ENCODE results near the gene SEL1L3.

The SEL1L3 gene

DNA sequence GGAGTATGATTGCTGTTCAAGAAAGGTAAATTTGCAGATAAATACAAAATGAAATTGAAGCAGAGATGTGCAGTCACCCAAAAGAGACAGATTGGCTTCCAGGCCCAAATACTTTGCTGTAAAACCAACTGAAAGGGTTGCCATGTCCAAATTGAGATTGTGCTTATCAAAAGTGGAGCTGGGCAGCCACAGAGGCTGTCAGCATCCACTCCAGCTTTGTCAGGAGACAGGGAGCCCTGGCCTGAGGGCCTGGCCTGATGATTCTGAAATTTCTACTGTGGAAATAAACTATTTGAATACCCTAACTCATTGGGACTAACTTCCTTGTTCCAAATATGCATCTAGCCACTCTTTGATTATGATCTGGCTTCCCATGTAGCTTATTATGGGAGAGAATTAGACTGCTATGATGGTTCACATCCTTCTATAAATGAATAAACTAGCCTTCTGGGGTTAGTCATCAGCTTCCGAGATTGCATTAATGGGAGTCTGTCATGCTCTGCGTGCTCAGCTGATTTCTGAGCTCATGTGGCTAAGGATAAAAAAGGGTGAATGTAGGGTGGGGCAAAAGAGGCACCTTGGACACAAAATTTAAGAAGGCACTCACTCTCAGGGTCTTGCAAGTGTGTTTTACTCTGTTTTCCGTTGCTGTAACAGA, 158.9 kb downstream of the SEL1L3 start:
- H3K4me3 ChIP-seq (replicated peaks; ENCODE audit: low read depth, low read length) = no peak overlapping the region
- DNase-seq (ENCODE audit: extremely low read depth, low read depth) = no peak
- TF ChIP-seq, protein P1, sequence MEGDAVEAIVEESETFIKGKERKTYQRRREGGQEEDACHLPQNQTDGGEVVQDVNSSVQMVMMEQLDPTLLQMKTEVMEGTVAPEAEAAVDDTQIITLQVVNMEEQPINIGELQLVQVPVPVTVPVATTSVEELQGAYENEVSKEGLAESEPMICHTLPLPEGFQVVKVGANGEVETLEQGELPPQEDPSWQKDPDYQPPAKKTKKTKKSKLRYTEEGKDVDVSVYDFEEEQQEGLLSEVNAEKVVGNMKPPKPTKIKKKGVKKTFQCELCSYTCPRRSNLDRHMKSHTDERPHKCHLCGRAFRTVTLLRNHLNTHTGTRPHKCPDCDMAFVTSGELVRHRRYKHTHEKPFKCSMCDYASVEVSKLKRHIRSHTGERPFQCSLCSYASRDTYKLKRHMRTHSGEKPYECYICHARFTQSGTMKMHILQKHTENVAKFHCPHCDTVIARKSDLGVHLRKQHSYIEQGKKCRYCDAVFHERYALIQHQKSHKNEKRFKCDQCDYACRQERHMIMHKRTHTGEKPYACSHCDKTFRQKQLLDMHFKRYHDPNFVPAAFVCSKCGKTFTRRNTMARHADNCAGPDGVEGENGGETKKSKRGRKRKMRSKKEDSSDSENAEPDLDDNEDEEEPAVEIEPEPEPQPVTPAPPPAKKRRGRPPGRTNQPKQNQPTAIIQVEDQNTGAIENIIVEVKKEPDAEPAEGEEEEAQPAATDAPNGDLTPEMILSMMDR (IDR thresholded peaks at IDR 0.05; ENCODE audit: low read depth, low read length, missing control alignments) = no peak

DNA sequence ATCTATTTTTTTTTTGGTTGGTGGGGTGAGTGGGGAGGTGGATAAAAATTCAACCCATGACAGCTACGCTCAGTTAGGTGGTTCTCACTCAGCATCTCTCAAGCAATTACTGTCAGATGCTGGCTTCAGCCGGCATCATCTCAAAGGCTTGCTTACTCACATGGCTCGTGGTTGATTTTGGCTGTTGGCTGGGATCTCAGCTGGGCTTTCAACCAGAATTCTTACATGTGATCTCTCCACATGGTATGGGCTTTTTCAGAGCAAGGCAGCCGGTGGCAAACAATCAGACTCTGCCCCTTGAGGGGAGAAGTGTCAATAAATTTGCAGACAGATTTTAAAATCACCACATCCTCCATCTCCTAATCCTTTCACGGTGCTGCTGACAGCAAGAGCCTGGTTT, 159.9 kb downstream of the SEL1L3 start:
- H3K4me3 ChIP-seq (replicated peaks; ENCODE audit: low read depth, low read length) = no peak overlapping the region
- TF ChIP-seq, protein P1 (IDR thresholded peaks at IDR 0.05; ENCODE audit: low read depth, low read length, missing control alignments) = no peak
- peak; percentile 11 for DNase-seq (ENCODE audit: extremely low read depth, low read depth)

DNA sequence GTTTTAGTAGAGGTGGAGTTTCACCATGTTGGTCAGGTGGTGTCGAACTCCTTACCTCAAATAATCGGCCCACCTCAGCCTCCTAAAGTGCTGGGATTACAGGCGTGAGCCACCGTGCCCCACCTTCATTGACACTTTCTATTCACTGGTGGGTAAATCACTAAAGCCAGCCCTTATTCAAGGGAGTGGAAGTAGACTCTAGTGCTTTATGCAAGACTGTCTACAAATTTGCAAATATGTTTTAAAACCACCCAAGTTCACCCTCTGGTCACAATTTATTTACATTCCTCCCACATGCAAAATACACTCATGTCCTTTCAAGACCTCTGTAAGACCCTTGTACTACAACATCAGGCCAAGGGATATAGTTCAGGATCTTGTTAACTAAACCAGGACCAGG, 162.1 kb downstream of the SEL1L3 start:
- no peak overlapping the region for H3K4me3 ChIP-seq (replicated peaks; ENCODE audit: low read depth, low read length)
- TF ChIP-seq, protein P1 (IDR thresholded peaks at IDR 0.05; ENCODE audit: low read depth, low read length, missing control alignments) = no peak
- no peak for DNase-seq (ENCODE audit: extremely low read depth, low read depth)

DNA sequence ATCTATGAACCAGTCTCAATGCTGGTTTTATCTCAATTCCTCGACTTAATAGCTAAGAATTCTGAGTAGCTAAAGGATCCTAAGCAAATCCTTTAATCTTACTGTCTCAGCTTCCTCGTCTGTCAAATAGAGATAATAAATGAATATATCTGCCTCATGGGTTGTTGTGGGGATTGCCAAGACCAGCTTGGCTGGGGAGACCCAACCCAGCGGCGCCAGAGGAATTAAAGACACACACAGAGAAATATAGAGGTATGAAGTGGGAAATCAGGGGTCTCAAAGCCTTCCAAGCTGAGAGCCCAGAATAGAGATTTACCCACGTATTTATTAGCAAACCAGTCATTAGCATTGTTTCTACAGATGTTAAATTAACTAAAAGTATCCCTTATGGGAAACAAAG, 165.3 kb downstream of the SEL1L3 start:
- H3K4me3 ChIP-seq (replicated peaks; ENCODE audit: low read depth, low read length) = no peak overlapping the region
- TF ChIP-seq, protein P1 (IDR thresholded peaks at IDR 0.05; ENCODE audit: low read depth, low read length, missing control alignments) = no peak
- DNase-seq (ENCODE audit: extremely low read depth, low read depth) = no peak
